ENCODE measurements around the gene LUZP2.
A peak's percentile ranks its signal among the peaks of the same experiment; 100 is the strongest.
"Not testable (repeated sequence)": the region's sequence is repeated elsewhere in the genome, so short reads cannot be mapped to it uniquely, and the experiment has no call there.

The LUZP2 gene

DNA sequence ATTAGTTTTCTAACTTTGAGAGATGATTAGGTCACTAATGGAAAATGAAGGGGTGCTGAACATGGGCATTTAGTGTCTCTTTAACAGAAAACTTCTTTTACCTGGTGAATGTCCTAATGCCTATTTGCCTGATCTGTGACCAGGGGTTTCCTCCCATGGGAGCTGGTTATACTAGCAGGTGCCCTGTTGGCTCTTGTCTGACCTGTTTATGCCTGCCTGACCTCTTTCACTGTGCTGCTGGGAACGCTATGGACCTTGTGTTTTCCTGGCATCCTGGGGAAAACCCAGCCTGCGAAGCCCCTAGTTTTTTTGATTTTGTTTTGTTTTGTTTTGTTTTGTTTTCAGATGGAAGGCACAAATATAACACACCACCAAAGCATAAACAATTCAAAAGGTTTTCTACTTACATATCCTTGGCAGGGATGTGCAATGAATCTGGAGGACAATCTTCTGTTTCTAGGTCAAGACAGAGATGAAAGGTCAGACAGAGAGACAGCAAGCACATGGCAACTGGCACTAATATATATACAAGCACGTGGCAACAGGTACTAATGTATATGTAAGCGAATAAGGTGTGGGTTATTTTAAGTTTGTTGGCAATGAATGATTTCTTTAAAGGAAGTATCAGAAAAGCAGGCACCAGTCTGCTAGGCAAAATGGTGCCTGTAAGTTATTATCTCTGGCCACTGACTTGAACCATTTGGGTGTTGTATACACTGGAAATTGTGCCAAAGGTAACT is 390.2 kb downstream of the LUZP2 start:
- no peak overlapping the region for H3K27ac ChIP-seq
- TF ChIP-seq ZFX (IDR thresholded peaks at IDR 0.05; ENCODE audit: borderline replicate concordance) = no peak
- TF ChIP-seq, protein P1, sequence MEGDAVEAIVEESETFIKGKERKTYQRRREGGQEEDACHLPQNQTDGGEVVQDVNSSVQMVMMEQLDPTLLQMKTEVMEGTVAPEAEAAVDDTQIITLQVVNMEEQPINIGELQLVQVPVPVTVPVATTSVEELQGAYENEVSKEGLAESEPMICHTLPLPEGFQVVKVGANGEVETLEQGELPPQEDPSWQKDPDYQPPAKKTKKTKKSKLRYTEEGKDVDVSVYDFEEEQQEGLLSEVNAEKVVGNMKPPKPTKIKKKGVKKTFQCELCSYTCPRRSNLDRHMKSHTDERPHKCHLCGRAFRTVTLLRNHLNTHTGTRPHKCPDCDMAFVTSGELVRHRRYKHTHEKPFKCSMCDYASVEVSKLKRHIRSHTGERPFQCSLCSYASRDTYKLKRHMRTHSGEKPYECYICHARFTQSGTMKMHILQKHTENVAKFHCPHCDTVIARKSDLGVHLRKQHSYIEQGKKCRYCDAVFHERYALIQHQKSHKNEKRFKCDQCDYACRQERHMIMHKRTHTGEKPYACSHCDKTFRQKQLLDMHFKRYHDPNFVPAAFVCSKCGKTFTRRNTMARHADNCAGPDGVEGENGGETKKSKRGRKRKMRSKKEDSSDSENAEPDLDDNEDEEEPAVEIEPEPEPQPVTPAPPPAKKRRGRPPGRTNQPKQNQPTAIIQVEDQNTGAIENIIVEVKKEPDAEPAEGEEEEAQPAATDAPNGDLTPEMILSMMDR (IDR thresholded peaks at IDR 0.05) = no peak

DNA sequence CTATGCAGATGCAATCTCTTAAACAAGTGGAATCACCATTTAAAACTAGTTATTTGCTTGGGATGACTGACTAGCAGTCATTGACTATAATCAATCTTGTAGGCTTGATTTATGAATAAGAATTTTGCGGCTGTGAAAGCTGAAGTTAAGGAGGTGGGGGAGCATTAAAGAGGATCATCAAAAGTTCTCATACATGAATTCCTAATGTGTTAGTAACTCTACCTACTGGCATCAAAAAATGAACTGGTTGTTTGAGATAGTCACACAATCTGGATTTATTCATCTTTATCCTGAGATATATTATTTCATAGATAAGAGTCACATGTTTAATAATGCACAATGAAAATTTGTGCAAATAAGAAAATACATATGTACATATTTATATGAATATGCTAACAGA is 393.6 kb downstream of the LUZP2 start:
- no peak overlapping the region for H3K27ac ChIP-seq
- no peak for TF ChIP-seq ZFX (IDR thresholded peaks at IDR 0.05; ENCODE audit: borderline replicate concordance)
- TF ChIP-seq, protein P1 (IDR thresholded peaks at IDR 0.05) = no peak

DNA sequence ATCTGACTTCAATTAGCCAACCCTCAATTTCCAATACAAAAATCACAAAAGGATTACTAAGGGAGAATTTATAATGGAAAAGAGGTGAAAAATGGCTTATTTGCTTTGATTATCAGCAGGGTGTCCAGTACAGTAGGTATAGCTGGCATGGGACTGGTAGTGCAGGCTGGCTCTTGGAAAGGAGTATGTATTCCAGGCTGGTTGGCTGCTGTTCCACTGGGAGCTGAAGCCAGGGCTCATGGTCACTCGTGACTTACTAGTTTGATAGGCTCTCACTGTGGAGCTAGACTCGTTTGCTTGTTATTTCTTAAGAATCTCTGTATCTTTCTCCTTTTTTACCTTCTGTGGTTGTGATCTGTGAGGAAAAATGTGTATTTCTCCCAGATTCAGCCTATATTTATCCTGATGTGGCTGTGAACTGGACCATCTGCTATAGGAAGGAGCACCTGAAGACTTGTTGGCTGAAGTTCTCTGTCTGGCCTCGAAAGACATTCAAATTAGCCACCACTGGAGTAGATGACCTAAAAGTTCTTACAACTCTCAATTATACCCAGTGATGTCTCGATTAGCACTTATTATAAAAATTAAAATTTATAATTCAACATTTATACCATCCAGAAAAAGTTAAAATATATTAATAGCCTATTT is 395.1 kb downstream of the LUZP2 start:
- not testable (repeated sequence) for H3K27ac ChIP-seq

DNA sequence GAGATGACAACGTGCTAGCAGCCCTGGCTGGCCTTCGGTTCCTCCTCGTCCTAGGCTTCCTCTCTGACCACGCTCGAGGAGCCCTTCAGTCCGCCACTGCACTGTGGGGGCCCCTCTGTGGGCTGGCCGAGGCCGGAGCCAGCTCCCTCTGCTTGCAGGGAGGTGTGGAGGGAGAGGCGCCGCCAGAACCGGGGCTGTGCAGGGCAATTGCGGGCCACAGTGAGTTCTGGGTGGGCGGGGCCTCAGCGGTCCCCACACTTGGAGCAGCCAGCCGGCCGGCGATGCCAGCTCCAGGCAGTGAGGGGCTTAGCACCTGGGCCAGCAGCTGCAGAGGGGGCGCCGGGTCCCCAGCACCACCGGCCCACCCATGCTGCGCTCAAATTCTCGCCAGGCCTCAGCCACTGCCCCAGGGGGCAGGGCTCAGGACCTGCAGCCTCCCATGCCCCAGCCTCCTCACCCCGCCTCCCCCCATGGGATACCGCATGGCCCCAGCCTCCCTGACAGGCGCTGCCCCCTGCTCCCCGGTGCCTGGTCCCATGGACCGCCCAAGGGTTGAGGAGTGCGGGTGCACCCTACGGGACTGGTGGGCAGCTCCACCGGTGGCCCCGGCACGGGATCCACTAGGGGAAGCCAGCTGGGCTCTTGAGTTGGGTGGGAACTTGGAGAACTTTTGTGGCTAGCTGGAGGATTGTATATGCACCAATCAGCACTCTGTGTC is 399.4 kb downstream of the LUZP2 start:
- no peak overlapping the region for H3K27ac ChIP-seq
- TF ChIP-seq ZFX (IDR thresholded peaks at IDR 0.05; ENCODE audit: borderline replicate concordance) = no peak
- TF ChIP-seq, protein P1 (IDR thresholded peaks at IDR 0.05) = no peak

DNA sequence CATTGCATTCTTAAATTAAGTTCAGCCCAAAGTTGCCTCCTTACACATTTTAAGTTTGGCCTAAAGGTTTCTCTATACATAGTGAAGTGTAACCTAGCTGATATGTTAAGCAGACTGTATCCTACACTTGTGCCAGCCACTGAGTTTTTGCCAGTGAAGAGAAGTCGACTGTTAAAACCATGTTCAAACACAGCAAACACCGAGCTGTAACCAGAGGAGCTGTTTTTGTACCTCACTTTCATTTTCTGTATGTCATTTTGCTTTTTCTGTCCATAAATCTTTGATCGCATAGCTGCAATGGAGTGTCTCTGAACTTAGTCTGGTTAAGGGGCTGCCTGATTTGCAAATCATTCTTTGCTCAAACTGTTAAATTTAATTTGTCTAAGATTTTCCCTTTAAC is 403.7 kb downstream of the LUZP2 start:
- H3K27ac ChIP-seq = no peak overlapping the region
- no peak for TF ChIP-seq ZFX (IDR thresholded peaks at IDR 0.05; ENCODE audit: borderline replicate concordance)
- TF ChIP-seq, protein P1 (IDR thresholded peaks at IDR 0.05) = no peak

DNA sequence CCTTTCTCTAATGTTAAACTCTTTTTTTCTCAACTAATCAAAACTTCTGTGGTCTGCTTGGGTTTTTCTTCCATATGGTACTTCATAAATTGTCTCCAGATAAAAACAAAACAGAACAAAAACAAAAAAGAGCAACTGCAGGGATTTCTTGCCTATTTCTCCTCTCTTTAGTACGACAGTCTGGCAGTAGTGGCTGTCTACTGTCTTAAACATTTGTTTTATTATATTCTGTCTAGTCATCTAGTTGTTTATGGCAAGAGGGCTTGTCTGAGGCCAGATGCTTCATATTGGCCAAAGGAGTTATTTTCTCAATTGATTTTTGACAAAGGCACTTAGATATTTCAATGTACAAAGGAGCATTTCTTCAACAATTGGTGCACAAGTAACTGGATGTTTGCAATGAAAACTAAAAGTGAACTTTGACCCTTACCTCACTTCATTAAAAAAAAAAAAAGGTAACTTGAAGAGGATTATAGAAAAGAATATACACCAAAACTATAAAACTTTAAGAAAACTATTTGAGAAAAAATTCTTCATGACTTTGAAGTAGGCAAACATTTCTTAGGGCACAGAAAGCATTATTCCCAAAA is 404.2 kb downstream of the LUZP2 start:
- TF ChIP-seq, protein P1 (IDR thresholded peaks at IDR 0.05) = no peak
- TF ChIP-seq ZFX (IDR thresholded peaks at IDR 0.05; ENCODE audit: borderline replicate concordance) = no peak
- no peak overlapping the region for H3K27ac ChIP-seq

DNA sequence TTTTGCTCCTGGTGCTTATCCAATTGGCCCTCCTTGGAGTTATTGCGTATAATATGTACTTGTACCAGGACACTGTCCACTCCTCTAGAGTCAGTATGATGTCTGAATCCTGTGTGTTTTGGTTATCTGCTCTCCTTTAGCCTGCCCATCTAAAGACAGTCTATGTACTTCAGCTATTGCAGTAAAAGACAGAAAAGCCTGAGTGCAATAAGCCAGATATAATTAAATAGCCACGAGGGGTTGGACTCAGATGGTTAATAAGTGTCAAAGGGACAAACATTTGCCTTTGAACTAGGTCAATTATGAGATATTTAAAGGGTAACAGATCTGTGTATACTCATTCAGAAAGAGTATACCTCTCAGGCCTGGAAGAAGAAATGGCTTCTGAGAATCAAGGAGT is 406.7 kb downstream of the LUZP2 start:
- H3K27ac ChIP-seq = peak overlapping the region; percentile 62
- TF ChIP-seq, protein P1 (IDR thresholded peaks at IDR 0.05) = no peak
- TF ChIP-seq ZFX (IDR thresholded peaks at IDR 0.05; ENCODE audit: borderline replicate concordance) = no peak

Data from 22Rv1 (cell line).